ENCODE measurements around the gene ARSA.

DNA sequence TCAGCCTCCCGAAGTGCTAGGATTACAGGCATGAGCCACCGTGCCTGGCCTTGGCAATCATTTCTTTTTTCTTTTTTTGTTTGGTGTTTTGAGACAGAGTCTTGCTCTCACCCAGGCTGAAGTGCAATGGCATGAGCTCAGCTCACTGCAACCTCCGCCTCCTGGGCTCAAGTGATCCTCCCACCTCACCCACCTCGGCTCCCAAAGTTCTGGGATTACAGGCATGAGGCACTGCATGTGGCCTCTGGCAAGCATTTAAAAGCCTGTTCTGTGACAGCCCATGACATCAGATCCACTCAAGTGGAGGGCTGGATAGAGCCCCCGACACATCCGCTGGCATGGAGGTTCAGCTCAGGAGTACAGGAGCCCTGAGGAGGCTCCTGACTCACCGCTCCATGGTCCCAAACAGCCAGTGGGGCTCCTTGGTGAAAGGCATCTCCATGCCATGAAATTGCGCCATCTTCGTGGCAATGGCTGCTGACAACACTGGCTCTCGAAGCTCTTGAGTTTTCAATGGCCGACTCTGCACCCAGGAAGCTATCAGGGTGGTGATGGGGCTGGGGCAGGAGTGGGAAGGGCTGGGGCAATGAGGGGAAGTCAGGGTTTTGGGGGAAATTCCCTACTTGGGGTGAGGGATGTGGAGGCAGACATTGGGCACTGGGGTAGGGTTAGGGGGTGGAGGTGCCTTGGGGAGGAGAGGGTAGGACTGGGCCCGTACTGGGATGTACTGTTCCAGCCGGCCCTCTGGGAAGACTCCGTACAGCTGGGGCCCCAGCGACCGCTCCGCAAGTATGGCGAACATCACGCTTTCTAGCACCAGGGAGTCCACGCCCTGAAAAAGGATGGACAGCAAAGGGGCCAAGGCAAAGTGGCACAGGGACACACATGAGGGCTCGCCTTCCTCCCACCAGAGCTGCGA is 46.7 kb downstream of the ARSA start:
- TF ChIP-seq CTCF (IDR thresholded peaks at IDR 0.05) (no peak), POLR2A (IDR thresholded peaks at IDR 0.05) (no peak)
